Endothelial cell of umbilical vein (primary cell): ENCODE results near the gene USP12. TPM values are rescaled to one million over a fixed set of nuclear protein-coding genes. Genes with fewer than 3 reads are reported as not detected.

Source experiments
- BruUV-seq: library from RNA; stranded (reverse); fragments of 400-500 nt; replicated peaks from 2 replicates; lab custom pipeline; 2021; lab: Mats Ljungman, UMichigan
- CTCF ChIA-PET: fragments of 300-600, 350-600 bp; sonication (Branson Sonifier 250); formaldehyde crosslinking; loops from one replicate; lab custom pipeline; 2021; ENCODE audit warnings: antibody characterized with exemption, inconsistent platforms; lab: Charles Lee
- POLR2A ChIA-PET: fragments of 300-600, 350-600 bp; sonication (Branson Sonifier 250); formaldehyde crosslinking; loops from one replicate; lab custom pipeline; 2021; ENCODE audit warnings: antibody characterized with exemption, inconsistent platforms; lab: Charles Lee
- DNase-seq: peaks from one replicate; pipeline ENCODE4 v3.0.0-alpha.2; 2011; ENCODE audit warnings: low read depth, low spot score
- FAIRE-seq: peaks from 2 replicates; lab custom pipeline; 2011; peaks lifted over from hg19 to GRCh38; lab: Jason Lieb, UNC
- H2AFZ ChIP-seq: 2 replicates; pipeline ENCODE4 v1.6.0; 2012; ENCODE audit warnings: low read depth, low read length, control low read depth, inconsistent platforms
- H3K27ac ChIP-seq: 2 replicates; pipeline ENCODE4 v1.5.1; 2011; ENCODE audit warnings: low read depth, mild to moderate bottlenecking, control low read depth, low read length, moderate library complexity; ENCODE audit not compliant: insufficient read depth
- H3K27me3 ChIP-seq, 2 experiments: 2 replicates each; pipeline versions ENCODE4 v1.6.0 to v1.6.1; 2011; ENCODE audit warnings: low read length in 2 of 2, mixed read lengths in 1 of 2; ENCODE audit not compliant: control insufficient read depth in 2 of 2, insufficient read depth in 2 of 2
- H3K36me3 ChIP-seq, 2 experiments: 2 replicates in 1 of 2; 3 replicates in 1 of 2; pipeline ENCODE4 v1.5.1; 2011; ENCODE audit warnings: low read length in 2 of 2, mild to moderate bottlenecking in 1 of 2, moderate library complexity in 1 of 2; ENCODE audit not compliant: control insufficient read depth in 2 of 2, insufficient read depth in 2 of 2; ENCODE audit errors: extremely low read depth in 1 of 2
- H3K4me1 ChIP-seq: 3 replicates; pipeline ENCODE4 v1.5.1; 2011; ENCODE audit warnings: mild to moderate bottlenecking, low read length; ENCODE audit not compliant: control insufficient read depth, insufficient read depth; ENCODE audit errors: extremely low read depth
- H3K4me2 ChIP-seq: 2 replicates; pipeline ENCODE4 v1.6.1; 2011; ENCODE audit warnings: low read length, control low read depth, mixed read lengths; ENCODE audit not compliant: insufficient read depth
- H3K4me3 ChIP-seq, 3 experiments: fragments of 200-600 bp in 1 of 3; sonication (generic), shearing (Covaris generic) in 1 of 3; replicated peaks in 1 of 3; 2 replicates each; pipeline ENCODE4 v1.5.1; 2011 to 2016; ENCODE audit warnings: control low read depth in 3 of 3, low read length in 3 of 3, mild to moderate bottlenecking in 2 of 3, inconsistent platforms in 1 of 3, low read depth in 1 of 3, moderate library complexity in 1 of 3; ENCODE audit not compliant: insufficient read depth in 1 of 3
- H3K79me2 ChIP-seq: 2 replicates; pipeline ENCODE4 v1.6.0; 2012; ENCODE audit warnings: low read length, inconsistent platforms; ENCODE audit not compliant: control insufficient read depth, insufficient read depth
- H3K9ac ChIP-seq: replicated peaks from 2 replicates; pipeline ENCODE3; 2011; ENCODE audit warnings: low read length, control low read depth; ENCODE audit not compliant: insufficient read depth; ENCODE audit errors: extremely low read depth
- H3K9me1 ChIP-seq: replicated peaks from 3 replicates; pipeline ENCODE4 v1.6.0; 2011; ENCODE audit warnings: mild to moderate bottlenecking, low read length; ENCODE audit not compliant: control insufficient read depth, insufficient read depth; ENCODE audit errors: extremely low read depth
- H3K9me3 ChIP-seq: replicated peaks from 2 replicates; pipeline ENCODE4 v1.5.1; 2012; ENCODE audit warnings: low read length, inconsistent platforms; ENCODE audit not compliant: control insufficient read depth, insufficient read depth
- H4K20me1 ChIP-seq: replicated peaks from 2 replicates; pipeline ENCODE3; 2011; ENCODE audit warnings: mild to moderate bottlenecking, low read length; ENCODE audit not compliant: control insufficient read depth, insufficient read depth; ENCODE audit errors: extremely low read depth
- EZH2 ChIP-seq: IDR thresholded peaks from 2 replicates; pipeline ENCODE4 v1.6.1; 2012; ENCODE audit warnings: borderline replicate concordance, low read depth, mild to moderate bottlenecking, moderate library complexity, low read length, inconsistent platforms; ENCODE audit not compliant: severe bottlenecking
- FOS ChIP-seq: IDR thresholded peaks from 2 replicates; pipeline ENCODE4 v1.6.1; 2011; ENCODE audit warnings: mild to moderate bottlenecking, low read length, moderate library complexity, borderline replicate concordance; ENCODE audit not compliant: insufficient read depth
- GATA2 ChIP-seq: IDR thresholded peaks from 2 replicates; pipeline ENCODE4 v1.7.0; 2011; ENCODE audit warnings: low read depth, mild to moderate bottlenecking, moderate library complexity, mixed read lengths, low read length; ENCODE audit not compliant: insufficient read length, insufficient read depth
- JUN ChIP-seq: IDR thresholded peaks from 2 replicates; pipeline ENCODE4 v1.6.1; 2011; ENCODE audit warnings: borderline replicate concordance, low read depth; ENCODE audit not compliant: insufficient read length, insufficient read depth
- MYC ChIP-seq: IDR thresholded peaks from one replicate; pipeline ENCODE4 v1.6.1; 2011; ENCODE audit warnings: mild to moderate bottlenecking, low read depth, low read length
- POLR2A ChIP-seq: IDR thresholded peaks from 2 replicates; pipeline ENCODE4 v1.6.1; 2012; ENCODE audit warnings: low read depth, mild to moderate bottlenecking, control low read depth, low read length
- POLR2AphosphoS5 ChIP-seq: IDR thresholded peaks from 2 replicates; pipeline ENCODE4 v1.6.1; 2012; ENCODE audit warnings: low read depth, mild to moderate bottlenecking, control low read depth, low read length, moderate library complexity; ENCODE audit not compliant: insufficient read depth
- dilution Hi-C: fragments of 300-500 bp; cut with MboI; formaldehyde crosslinking; loops from one replicate; pipeline ENCODE4 v1.15.0; 2019; ENCODE audit warnings: low sequenced_read_pairs; ENCODE audit not compliant: extremely low pct_ligation_motif_present
- intact Hi-C: fragments of 100-400 bp; cut with micrococcal nuclease; formaldehyde crosslinking; loops from one replicate; pipeline ENCODE4 v1.10.0; 2022
- polyA plus RNA-seq, 4 experiments: library from polyadenylated mRNA; depleted of rRNA in 3 of 4; stranded (reverse) in 3 of 4; unstranded in 1 of 4; fragments of >200 nt; gene quantifications; 2 replicates each; pipeline versions ENCODE4 v1.2.1 to v1.2.3, GENCODE V29; 2011 to 2012; ENCODE audit warnings: missing spikeins in 1 of 4
- total RNA-seq: library from RNA; stranded (reverse); gene quantifications from 2 replicates; pipeline ENCODE4 v1.2.3, GENCODE V29; 2021
- TF ChIP-seq, protein P1 (sequence below): IDR thresholded peaks from 2 replicates; pipeline ENCODE4 v1.6.1; 2011; ENCODE audit not compliant: insufficient read depth, insufficient read length
- TF ChIP-seq, protein P2 (sequence below), 2 donors: IDR thresholded peaks; 1 replicate in 1 of 2; 2 replicates in 1 of 2; pipeline ENCODE4 v1.5.1; 2011; ENCODE audit warnings: low read length in 2 of 2, mild to moderate bottlenecking in 2 of 2, moderate library complexity in 2 of 2, control low read depth in 1 of 2, inconsistent platforms in 1 of 2, low read depth in 1 of 2; ENCODE audit not compliant: insufficient read depth in 1 of 2; ENCODE audit errors: extremely low read depth in 1 of 2

Gene USP12
- total and polyA plus RNA-seq, 2 donors (not counting 3 experiments of a cell fraction or from before 2014, with no cell fraction given), result 6.2 to 33.4 TPM

DNA sequence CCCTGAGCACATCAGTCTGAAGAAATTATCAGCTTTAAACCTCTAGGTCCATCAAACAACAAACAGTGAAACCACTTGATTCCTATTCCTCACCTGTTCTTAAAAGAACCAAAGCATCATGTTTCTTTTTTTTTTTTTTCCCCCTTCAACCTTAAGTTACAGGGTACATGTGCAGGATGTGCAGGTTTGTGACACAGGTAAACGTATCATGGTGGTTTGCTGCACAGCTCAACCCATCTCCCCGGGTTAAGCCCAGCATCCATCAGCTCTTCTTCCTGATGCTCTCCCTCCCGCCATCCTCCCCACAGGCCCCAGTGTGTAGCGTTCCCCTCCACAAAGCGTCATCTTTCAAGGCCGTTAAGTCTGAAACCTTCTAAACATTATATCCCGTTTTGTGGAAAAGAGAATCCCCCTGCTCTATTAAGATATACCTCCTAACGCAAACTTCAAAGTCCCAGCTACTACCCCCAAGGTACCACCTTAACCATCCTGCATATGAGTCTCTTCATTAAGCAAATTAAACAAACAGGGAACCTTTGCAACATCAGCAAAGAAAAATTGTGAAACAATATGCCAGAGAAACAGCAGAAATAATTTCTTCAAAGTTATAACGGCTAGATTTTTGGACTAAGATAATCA is 10.8 kb downstream of the USP12 start:
- ChIA-PET POLR2A (no interaction called here), CTCF (interaction anchor here (0.6 to 1.1 kb wide), 2 partner anchors 10 to 119 kb away, joined by 3 read pairs; no protein-coding TSS in a partner anchor)
- no peaks in the 10 kb centered on the region for H3K36me3 ChIP-seq
- no peaks in the 10 kb centered on the region for H3K9me3 ChIP-seq
- H4K20me1 ChIP-seq, result peaks cover 29% of the 10 kb centered on the region
- no peak for FAIRE-seq
- no peaks in the 10 kb centered on the region for H3K9me1 ChIP-seq
- no peak for DNase-seq
- no TSS peak for BruUV-seq
- TF ChIP-seq POLR2A (no peak), POLR2AphosphoS5 (no peak), JUN (no peak), GATA2 (no peak), FOS (no peak), EZH2 (no peak), MYC (no peak)
- TF ChIP-seq, protein P1, sequence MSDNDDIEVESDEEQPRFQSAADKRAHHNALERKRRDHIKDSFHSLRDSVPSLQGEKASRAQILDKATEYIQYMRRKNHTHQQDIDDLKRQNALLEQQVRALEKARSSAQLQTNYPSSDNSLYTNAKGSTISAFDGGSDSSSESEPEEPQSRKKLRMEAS, result no peak
- TF ChIP-seq, protein P2, sequence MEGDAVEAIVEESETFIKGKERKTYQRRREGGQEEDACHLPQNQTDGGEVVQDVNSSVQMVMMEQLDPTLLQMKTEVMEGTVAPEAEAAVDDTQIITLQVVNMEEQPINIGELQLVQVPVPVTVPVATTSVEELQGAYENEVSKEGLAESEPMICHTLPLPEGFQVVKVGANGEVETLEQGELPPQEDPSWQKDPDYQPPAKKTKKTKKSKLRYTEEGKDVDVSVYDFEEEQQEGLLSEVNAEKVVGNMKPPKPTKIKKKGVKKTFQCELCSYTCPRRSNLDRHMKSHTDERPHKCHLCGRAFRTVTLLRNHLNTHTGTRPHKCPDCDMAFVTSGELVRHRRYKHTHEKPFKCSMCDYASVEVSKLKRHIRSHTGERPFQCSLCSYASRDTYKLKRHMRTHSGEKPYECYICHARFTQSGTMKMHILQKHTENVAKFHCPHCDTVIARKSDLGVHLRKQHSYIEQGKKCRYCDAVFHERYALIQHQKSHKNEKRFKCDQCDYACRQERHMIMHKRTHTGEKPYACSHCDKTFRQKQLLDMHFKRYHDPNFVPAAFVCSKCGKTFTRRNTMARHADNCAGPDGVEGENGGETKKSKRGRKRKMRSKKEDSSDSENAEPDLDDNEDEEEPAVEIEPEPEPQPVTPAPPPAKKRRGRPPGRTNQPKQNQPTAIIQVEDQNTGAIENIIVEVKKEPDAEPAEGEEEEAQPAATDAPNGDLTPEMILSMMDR (IDR thresholded peaks at IDR 0.05; ENCODE audit: extremely low read depth in 1 of 2, insufficient read depth in 1 of 2, low read depth in 1 of 2, low read length in 2 of 2), result no peak
- no peaks in the 10 kb centered on the region for H3K27me3 ChIP-seq
- intact Hi-C loops, result no loop called here
- H3K79me2 ChIP-seq, result peaks cover 99% of the 10 kb centered on the region
- dilution Hi-C loops, result no loop called here
- no peak overlapping the region for H2AFZ ChIP-seq
- no peak overlapping the region for H3K9ac ChIP-seq
- no peak overlapping the region for H3K4me3 ChIP-seq
- H3K27ac ChIP-seq, result no peak overlapping the region
- H3K4me2 ChIP-seq, result no peak overlapping the region
- H3K4me1 ChIP-seq, result no peaks in the 10 kb centered on the region
